Measurements from ENCODE around the gene HELB.

Gene HELB

DNA sequence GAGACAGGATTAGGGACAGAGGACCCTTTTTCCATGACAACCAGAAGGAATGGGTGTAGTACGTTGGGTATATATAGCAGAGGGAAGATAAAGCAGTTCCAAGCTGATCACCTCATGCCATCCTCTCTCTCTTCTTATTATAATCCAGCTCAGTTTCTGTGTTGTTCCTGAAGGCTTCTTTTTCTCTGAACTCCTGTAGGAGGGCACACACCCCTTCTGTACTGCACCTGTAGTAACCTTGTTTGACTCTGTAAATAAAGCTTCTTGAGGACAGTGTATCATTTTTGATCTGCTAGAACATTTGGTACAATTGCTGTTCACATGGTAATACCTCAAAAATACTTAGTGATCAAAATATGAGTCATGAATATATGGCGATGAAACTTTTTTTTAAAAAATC, 33.5 kb downstream of the HELB start:
- DNase-seq (ENCODE audit: low read depth), result no peak
- TF ChIP-seq, protein P1, sequence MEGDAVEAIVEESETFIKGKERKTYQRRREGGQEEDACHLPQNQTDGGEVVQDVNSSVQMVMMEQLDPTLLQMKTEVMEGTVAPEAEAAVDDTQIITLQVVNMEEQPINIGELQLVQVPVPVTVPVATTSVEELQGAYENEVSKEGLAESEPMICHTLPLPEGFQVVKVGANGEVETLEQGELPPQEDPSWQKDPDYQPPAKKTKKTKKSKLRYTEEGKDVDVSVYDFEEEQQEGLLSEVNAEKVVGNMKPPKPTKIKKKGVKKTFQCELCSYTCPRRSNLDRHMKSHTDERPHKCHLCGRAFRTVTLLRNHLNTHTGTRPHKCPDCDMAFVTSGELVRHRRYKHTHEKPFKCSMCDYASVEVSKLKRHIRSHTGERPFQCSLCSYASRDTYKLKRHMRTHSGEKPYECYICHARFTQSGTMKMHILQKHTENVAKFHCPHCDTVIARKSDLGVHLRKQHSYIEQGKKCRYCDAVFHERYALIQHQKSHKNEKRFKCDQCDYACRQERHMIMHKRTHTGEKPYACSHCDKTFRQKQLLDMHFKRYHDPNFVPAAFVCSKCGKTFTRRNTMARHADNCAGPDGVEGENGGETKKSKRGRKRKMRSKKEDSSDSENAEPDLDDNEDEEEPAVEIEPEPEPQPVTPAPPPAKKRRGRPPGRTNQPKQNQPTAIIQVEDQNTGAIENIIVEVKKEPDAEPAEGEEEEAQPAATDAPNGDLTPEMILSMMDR (conservative IDR thresholded peaks at IDR 0.05; ENCODE audit: low read depth, low read length), result no peak
- H3K4me3 ChIP-seq (ENCODE audit: low read length), result no peak overlapping the region

DNA sequence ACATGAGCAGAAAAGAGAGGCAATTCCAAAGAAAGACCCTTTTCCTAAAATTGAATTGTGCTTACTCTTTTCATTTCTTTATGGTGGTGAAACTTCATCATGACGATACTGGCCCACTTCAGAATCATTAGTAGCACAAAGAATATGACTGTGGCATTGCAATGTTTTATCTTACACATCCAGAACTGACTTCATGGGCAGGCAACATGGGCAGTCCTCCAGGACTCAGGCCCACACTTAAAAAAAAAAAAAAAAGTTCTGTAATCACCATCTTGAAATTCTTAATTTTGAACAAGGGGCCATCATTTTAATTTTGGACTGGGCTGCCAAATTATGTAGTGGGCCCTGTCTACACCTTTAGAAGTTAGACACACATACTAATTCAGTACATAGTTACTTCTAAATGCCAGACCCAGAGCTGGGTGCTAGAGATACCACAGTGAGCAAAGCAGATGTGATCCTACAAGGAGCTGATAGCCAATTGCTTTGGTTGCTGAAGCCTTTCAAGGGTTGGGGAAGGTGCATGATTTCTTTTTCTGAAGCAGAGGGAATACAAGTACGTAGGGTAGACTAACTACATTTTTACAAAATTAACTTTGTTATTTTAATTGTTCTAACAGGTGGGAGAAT, 35.2 kb downstream of the HELB start:
- TF ChIP-seq, protein P1 (conservative IDR thresholded peaks at IDR 0.05; ENCODE audit: low read depth, low read length), result no peak
- no peak overlapping the region for H3K4me3 ChIP-seq (ENCODE audit: low read length)
- DNase-seq (ENCODE audit: low read depth), result no peak

DNA sequence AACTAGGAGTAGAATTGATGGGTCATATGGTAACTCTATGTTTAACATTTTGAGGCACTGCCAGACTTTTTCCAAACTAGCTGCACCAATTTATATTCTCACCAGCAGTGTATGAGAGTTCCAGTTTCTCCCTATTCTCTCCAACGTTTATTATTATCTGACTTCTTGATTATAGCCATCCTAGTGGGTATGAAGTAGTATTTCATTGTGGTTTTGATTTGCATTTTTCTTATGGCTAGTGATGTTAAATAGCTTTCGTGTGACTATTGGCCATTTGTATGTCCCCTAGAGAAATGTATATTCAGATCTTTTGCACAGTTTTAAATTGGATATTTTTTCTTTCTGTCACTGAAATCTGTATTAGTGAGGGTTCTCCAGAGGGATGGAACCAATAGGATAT, 37.8 kb downstream of the HELB start:
- no peak for DNase-seq (ENCODE audit: low read depth)
- TF ChIP-seq, protein P1 (conservative IDR thresholded peaks at IDR 0.05; ENCODE audit: low read depth, low read length), result no peak
- H3K4me3 ChIP-seq (ENCODE audit: low read length), result no peak overlapping the region

DNA sequence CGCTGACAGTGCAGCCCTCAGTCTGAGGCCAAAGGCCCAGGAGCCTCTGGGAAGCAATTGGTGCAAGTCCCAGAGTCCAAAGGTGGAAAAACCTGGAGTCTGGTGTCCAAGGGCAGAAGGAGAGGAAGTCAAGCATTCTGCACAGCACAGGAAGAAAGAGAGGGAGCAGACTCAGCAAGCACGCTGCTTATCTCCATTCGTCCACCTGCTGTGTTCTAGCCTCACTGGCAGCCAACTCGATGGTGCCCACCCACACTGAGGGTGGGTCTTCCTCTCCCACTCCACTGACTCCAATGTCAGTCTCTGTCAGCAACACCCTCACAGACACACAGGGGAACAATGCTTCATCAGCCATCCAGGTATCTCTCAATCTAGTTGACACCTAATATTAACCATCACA, 38.8 kb downstream of the HELB start:
- no peak for DNase-seq (ENCODE audit: low read depth)
- TF ChIP-seq, protein P1 (conservative IDR thresholded peaks at IDR 0.05; ENCODE audit: low read depth, low read length), result no peak

DNA sequence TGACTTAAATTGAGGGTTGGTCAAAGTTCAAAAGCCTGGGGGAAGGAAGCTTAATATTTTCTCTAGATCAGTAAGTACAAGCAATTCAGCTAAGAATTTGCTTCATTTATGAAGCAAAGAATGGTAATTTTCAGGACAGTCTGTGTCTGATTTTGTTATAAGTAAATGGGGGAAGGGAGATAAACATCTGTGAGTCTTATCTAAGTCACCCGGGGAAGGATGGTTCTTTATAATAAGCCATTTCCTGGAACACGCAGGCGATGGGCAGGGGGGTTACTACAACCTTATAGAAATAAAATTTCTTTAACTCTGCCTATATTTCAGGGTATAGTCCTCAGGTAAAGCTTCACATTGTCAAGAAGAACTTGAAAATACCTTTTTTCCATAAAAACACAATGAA, 42.9 kb downstream of the HELB start:
- TF ChIP-seq, protein P1 (conservative IDR thresholded peaks at IDR 0.05; ENCODE audit: low read depth, low read length), result no peak
- DNase-seq (ENCODE audit: low read depth), result no peak
- no peak overlapping the region for H3K4me3 ChIP-seq (ENCODE audit: low read length)

More for the DNA sequence above, 38.8 kb downstream of the HELB start:
- no peak overlapping the region for H3K4me3 ChIP-seq (ENCODE audit: low read length)

DNA sequence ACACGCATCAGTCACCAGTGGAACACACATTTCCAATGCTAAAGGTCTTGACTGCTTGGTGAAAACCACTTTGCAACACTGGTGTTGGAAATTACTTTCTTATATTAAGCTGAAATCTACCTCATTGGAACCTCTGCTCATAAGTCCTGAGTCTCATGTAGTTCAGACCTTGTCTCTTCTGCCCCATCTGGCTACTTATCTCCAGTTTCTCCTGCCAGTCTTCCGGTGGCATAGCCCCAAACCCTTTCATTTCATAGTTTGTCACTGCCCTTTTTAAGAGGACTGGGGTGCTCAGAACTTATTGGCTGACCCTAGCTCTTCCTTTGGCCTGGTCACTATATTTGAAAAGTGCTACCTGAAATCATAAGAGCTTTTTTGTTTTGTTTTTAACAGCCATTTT, 43.7 kb downstream of the HELB start:
- TF ChIP-seq, protein P1 (conservative IDR thresholded peaks at IDR 0.05; ENCODE audit: low read depth, low read length), result no peak
- H3K4me3 ChIP-seq (ENCODE audit: low read length), result no peak overlapping the region
- no peak for DNase-seq (ENCODE audit: low read depth)

DNA sequence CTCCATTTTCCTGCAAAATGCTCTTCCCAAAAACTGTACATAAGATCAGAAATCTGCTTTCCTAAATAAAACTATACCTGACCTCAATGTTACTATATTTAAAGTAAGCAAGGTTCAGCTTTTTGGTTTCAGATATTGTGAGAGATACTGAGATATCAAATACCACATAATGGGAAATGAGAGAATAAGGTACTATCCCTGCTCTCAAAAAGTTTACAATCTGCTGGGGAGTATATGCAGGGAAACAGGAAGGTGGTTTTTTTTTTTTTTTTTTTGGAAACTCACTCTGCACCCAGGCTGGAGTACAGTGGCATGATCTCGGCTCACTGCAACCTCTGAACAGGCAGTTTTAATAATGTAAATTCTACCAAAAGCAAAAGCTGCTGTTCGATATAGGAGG, 49.0 kb downstream of the HELB start:
- no peak overlapping the region for H3K4me3 ChIP-seq (ENCODE audit: low read length)
- TF ChIP-seq, protein P1 (conservative IDR thresholded peaks at IDR 0.05; ENCODE audit: low read depth, low read length), result no peak
- DNase-seq (ENCODE audit: low read depth), result no peak
